Esophagus muscularis mucosa (tissue), 4 donors: ENCODE data around the gene RPL11. TPM values are rescaled to one million over a fixed set of nuclear protein-coding genes. Genes with fewer than 3 reads are reported as not detected.

Experiments
- DNase-seq: peaks from one replicate; pipeline ENCODE4 v3.0.0-alpha.2; 2017; ENCODE audit errors: extremely low spot score
- H3K27ac ChIP-seq, 4 donors: fragments of 200-600 bp; sonication (generic); replicated peaks in 1 of 4; 1 replicate in 3 of 4; 2 replicates in 1 of 4; pipeline ENCODE4 v1.5.1; 2016 to 2019; ENCODE audit warnings: mild to moderate bottlenecking in 1 of 4
- H3K27me3 ChIP-seq, 4 donors: fragments of 200-600 bp; sonication (generic); one replicate each; pipeline versions ENCODE4 v1.5.1 to v1.6.0; 2016 to 2019
- H3K36me3 ChIP-seq, 4 donors: fragments of 200-600 bp; sonication (generic); one replicate each; pipeline ENCODE4 v1.5.1; 2016 to 2019
- H3K4me1 ChIP-seq, 4 donors: fragments of 200-600 bp; sonication (generic); one replicate each; pipeline ENCODE4 v1.5.1; 2016 to 2019
- H3K4me3 ChIP-seq, 4 donors: fragments of 200-600 bp; sonication (generic); 1 replicate in 2 of 4; 2 replicates in 2 of 4; pipeline ENCODE4 v1.5.1; 2016 to 2019; ENCODE audit warnings: mild to moderate bottlenecking in 4 of 4, moderate library complexity in 1 of 4
- H3K9me3 ChIP-seq, 4 donors: fragments of 200-600 bp; sonication (generic); 1 replicate in 3 of 4; 2 replicates in 1 of 4; pipeline ENCODE4 v1.5.1; 2016 to 2019
- EP300 ChIP-seq: sonication (generic); formaldehyde crosslinking; IDR thresholded peaks from one replicate; pipeline ENCODE4 v1.6.1; 2017; ENCODE audit warnings: antibody characterized with exemption
- POLR2A ChIP-seq: fragments of 450-650 bp; IDR thresholded peaks from one replicate; pipeline ENCODE4 v1.6.1; 2017; ENCODE audit warnings: antibody characterized with exemption, moderate library complexity, mild to moderate bottlenecking, low read depth
- POLR2AphosphoS5 ChIP-seq, 2 donors: sonication (generic); formaldehyde crosslinking; IDR thresholded peaks; one replicate each; pipeline ENCODE4 v1.6.1; 2017; ENCODE audit warnings: antibody characterized with exemption in 2 of 2
- WGBS: methylation state at CpG from one replicate; pipeline ENCODE4 v1.1.5; 2018; 5-methylcytosine and 5-hydroxymethylcytosine counted together
- intact Hi-C: fragments of 100-400 bp; cut with DNase I; formaldehyde crosslinking; loops from one replicate; pipeline ENCODE4 v1.15.1; 2023
- total RNA-seq, 4 donors: library from RNA; depleted of rRNA; stranded (reverse); fragments of >200 nt; gene quantifications; one replicate each; pipeline versions ENCODE4 v1.1.0 to v1.2.1, GENCODE V29; 2016
- TF ChIP-seq, protein P1 (sequence below), 3 experiments: fragments of 200-600 bp in 2 of 3; fragments of 450-650 bp in 1 of 3; sonication (generic) in 2 of 3; IDR thresholded peaks; one replicate each; pipeline ENCODE4 v1.5.1; 2017 to 2019; ENCODE audit warnings: antibody characterized with exemption in 3 of 3, mild to moderate bottlenecking in 2 of 3, moderate library complexity in 1 of 3

RPL11 gene
- 1,000 to 10,000 TPM in 1 of 4 donors, 100 to 1,000 TPM in 3; 706 to 1,125 (median 899) TPM for total RNA-seq

DNA sequence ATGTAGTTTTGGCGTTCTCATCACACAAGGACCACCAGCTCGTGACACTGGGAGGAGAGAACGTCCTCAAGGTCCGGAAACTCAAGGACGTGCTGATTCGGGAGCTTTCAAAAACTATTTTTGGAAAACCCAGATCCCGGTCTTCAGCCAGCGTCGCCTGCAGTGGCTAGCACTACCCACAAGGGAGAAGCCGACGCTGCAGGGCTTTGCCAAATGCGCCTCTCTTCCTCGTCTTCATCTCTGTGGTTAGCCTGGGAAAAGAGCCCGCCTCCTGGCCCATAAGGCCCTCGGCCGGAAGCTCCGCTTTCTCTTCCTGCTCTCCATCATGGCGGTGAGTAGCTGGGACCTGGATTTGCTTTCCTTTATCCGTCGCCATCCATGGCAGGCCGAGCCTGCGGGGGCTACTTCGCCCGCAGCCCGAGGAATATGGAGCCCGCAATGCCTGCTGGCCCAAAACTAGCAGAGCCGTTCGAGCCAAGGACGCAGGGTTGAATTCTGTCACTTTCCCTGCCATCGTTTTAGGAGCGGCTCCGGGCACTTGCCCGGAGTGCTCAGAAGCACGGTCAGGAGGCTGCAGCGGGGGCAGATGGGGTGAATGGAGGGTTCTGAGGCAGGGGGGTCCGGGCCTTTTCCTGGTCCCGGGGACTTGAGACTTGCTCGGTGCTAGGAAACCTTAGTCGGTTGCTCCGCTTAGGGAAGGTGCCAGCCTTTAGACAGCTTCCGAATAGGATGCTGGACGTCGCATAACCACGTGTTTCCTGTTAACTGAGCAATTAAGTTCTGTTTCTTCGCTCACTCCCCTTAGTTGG is at the start of gene RPL11:
Gene RPL11, plus strand, starts transcription at position 308 of the 809 bp plus-strand sequence. Its CDS starts 18 bp downstream, at position 326.
- WGBS: 1% methylated on average over 15 of the region's 45 CpGs
- TF ChIP-seq EP300 (no peak), POLR2A (peak; percentile 94), POLR2AphosphoS5 (IDR thresholded peaks at IDR 0.05) (peak; percentile 97)
- TF ChIP-seq, protein P1, sequence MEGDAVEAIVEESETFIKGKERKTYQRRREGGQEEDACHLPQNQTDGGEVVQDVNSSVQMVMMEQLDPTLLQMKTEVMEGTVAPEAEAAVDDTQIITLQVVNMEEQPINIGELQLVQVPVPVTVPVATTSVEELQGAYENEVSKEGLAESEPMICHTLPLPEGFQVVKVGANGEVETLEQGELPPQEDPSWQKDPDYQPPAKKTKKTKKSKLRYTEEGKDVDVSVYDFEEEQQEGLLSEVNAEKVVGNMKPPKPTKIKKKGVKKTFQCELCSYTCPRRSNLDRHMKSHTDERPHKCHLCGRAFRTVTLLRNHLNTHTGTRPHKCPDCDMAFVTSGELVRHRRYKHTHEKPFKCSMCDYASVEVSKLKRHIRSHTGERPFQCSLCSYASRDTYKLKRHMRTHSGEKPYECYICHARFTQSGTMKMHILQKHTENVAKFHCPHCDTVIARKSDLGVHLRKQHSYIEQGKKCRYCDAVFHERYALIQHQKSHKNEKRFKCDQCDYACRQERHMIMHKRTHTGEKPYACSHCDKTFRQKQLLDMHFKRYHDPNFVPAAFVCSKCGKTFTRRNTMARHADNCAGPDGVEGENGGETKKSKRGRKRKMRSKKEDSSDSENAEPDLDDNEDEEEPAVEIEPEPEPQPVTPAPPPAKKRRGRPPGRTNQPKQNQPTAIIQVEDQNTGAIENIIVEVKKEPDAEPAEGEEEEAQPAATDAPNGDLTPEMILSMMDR (IDR thresholded peaks at IDR 0.05): peak; percentile 81 to 91 (median 90)
- H3K4me1 ChIP-seq: peaks cover 38 to 49% (median 44%) of the 10 kb centered on the region in 4 donors
- peak; percentile 97 for DNase-seq
- peaks cover 21 to 44% (median 38%) of the 10 kb centered on the region in 4 donors for H3K36me3 ChIP-seq
- peak within 1 kb of the TSS; percentile 84 to 89 (median 87) for H3K27ac ChIP-seq
- intact Hi-C loops: loop anchor here (5.0 kb wide), 1 partner anchor 51 kb away; the partner anchor contains the start of gene ELOA
- H3K27me3 ChIP-seq: no peaks in the 10 kb centered on the region
- peak within 1 kb of the TSS; percentile 73 to 94 (median 80) for H3K4me3 ChIP-seq
- H3K9me3 ChIP-seq: no peaks in the 10 kb centered on the region

DNA sequence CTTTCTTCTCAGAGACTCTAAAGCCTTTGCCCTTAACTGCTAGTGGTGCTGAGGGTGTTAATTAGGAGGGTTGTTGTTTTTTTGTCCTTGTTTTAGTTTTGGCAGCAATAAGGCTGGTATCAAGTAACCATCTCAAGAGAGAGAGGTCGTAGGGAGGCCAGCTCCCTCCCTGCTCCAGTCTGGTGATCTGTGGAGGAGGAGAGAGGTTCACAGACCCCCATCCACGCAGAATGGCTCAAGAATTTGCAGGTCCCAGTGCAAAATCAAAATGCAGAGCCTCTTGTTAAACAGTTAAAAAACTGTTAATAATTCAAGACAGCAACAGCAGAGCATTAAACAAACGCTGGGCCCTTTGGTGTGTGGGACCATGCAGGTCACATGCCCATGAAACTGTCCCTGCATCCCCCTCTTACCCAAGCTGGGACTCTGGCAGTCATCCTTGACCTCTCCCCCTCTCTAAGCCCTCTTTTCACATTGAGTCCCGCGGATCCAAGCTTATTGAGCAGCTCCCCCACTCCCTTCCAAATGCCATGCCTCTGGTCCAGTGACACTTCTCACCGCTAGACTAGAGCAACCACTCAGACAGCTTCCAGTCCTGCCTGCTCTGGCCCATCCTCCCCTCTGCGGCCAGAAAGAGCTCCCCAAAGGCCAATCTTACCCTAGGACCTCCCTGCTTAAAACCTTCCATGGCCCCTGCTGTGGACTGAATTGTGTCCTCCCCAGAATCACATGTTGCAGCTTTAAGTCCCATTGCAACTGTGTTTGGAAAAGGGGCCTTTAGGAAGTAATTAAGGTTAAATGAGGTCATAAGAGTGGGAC is 47.7 kb upstream of the RPL11 start:
- Histone ChIP-seq H3K4me3 (no peak overlapping the region), H3K27me3 (no peaks in the 10 kb centered on the region), H3K4me1 (peaks cover 0 to 1% (median 0%) of the 10 kb centered on the region in 4 donors), H3K36me3 (no peaks in the 10 kb centered on the region), H3K27ac (no peak overlapping the region), H3K9me3 (no peaks in the 10 kb centered on the region)
- WGBS: 63% methylated on average over 7 of the region's 7 CpGs
- TF ChIP-seq, protein P1 (IDR thresholded peaks at IDR 0.05): no peak
- no peak for DNase-seq
- intact Hi-C loops: no loop called here

DNA sequence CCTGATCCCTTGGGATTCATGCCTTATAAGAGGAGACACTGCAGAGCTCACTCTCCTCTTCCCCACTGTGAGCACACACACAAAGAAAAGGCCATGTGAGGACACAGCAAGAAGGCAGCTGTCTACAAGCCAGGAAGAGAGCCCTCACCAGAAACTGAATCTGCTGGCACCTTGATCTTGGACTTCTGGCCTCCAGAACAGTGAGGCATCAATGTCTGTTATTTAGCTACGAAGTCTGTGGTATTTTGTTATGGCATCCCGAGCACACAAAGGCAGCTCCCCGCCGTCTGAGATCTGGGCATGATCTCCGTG is 47.1 kb upstream of the RPL11 start:
- no peaks in the 10 kb centered on the region for H3K27me3 ChIP-seq
- no peak for TF ChIP-seq POLR2AphosphoS5 (IDR thresholded peaks at IDR 0.05)
- TF ChIP-seq POLR2A: no peak
- TF ChIP-seq, protein P1 (IDR thresholded peaks at IDR 0.05): no peak
- TF ChIP-seq EP300: no peak
- H3K36me3 ChIP-seq: no peaks in the 10 kb centered on the region
- no peak overlapping the region for H3K27ac ChIP-seq
- H3K9me3 ChIP-seq: no peaks in the 10 kb centered on the region
- 92% methylated on average over 5 of the region's 5 CpGs for WGBS
- H3K4me3 ChIP-seq: no peak overlapping the region
- H3K4me1 ChIP-seq: no peaks in the 10 kb centered on the region
- DNase-seq: no peak
- intact Hi-C loops: no loop called here

DNA sequence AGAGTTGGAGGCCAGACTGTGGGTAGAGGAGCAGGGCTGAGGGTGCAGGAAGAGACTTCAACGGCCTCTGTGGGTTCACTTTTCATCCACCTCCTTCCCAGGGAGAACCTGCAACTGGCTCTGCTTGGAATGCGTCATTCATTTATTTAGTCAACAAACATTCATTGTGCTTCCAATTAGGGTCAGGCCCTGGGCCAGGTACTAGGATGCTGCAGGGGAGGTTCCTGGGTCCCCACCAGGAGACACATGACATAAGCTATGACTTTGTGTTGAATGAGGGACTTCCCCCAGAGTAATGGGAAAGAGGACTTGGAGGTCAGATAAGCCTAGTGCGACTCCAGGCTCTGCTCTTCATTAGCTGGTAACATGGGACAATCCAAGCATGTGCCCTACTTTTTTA is 46.3 kb upstream of the RPL11 start:
- 73% methylated on average over 2 of the region's 3 CpGs for WGBS
- Histone ChIP-seq H3K9me3 (no peaks in the 10 kb centered on the region), H3K4me1 (no peaks in the 10 kb centered on the region), H3K4me3 (no peak overlapping the region), H3K27me3 (no peaks in the 10 kb centered on the region), H3K27ac (no peak overlapping the region), H3K36me3 (no peaks in the 10 kb centered on the region)
- intact Hi-C loops: no loop called here
- no peak for TF ChIP-seq EP300
- TF ChIP-seq POLR2A: no peak
- no peak for TF ChIP-seq POLR2AphosphoS5 (IDR thresholded peaks at IDR 0.05)
- TF ChIP-seq, protein P1 (IDR thresholded peaks at IDR 0.05): no peak
- DNase-seq: no peak
